ENCODE data around the gene PPM1G.
A peak's percentile ranks its signal among the peaks of the same experiment; 100 is the strongest.
"Not testable (repeated sequence)": the region's sequence is repeated elsewhere in the genome, so short reads cannot be mapped to it uniquely, and the experiment has no call there.

Gene PPM1G

GRCh38 chr2:27409321-27410073, at the start of gene PPM1G:
Gene PPM1G (minus strand): TSS chr2:27409591. CDS start chr2:27409422, 169 bp downstream.
- DNase-seq = peak; percentile 98

- no peak for DNase-seq
These were observed 44.6 kb upstream of the PPM1G start for GRCh38 chr2:27453968-27454367.

- DNase-seq = no peak
These were observed 41.7 kb upstream of the PPM1G start for GRCh38 chr2:27451095-27451494.

GRCh38 chr2:27448381-27448780, 39.0 kb upstream of the PPM1G start:
- DNase-seq = no peak

GRCh38 chr2:27446057-27446456, 36.7 kb upstream of the PPM1G start:
- DNase-seq = no peak

- DNase-seq = no peak
These were observed 36.2 kb upstream of the PPM1G start for GRCh38 chr2:27445615-27446014.

- no peak for DNase-seq
These were observed 35.8 kb upstream of the PPM1G start for GRCh38 chr2:27445155-27445554.

GRCh38 chr2:27442920-27443282, 33.5 kb upstream of the PPM1G start:
- no peak for DNase-seq

- peak; percentile 59 for DNase-seq
These were observed 32.8 kb upstream of the PPM1G start, which contains the start of gene KRTCAP3 for GRCh38 chr2:27441958-27442919. Gene KRTCAP3 (plus strand): TSS chr2:27442381. CDS start chr2:27442413, 32 bp downstream.

- DNase-seq = no peak
These were observed 32.0 kb upstream of the PPM1G start for GRCh38 chr2:27441226-27441926.

GRCh38 chr2:27435628-27436027, 26.2 kb upstream of the PPM1G start:
- no peak for DNase-seq

- peak; percentile 22 for DNase-seq
These were observed 22.0 kb upstream of the PPM1G start for GRCh38 chr2:27431395-27431794.

GRCh38 chr2:27428978-27429541, 19.7 kb upstream of the PPM1G start:
- peak; percentile 65 for DNase-seq

GRCh38 chr2:27428213-27428977, 19.0 kb upstream of the PPM1G start, which contains the start of gene NRBP1:
Gene NRBP1 (plus strand): TSS chr2:27428631. CDS start chr2:27433274, 4,643 bp downstream.
- DNase-seq = peak; percentile 93

- DNase-seq = no peak
These were observed 18.4 kb upstream of the PPM1G start for GRCh38 chr2:27427863-27428212.

GRCh38 chr2:27425039-27425438, 15.6 kb upstream of the PPM1G start:
- not testable (repeated sequence) for DNase-seq

GRCh38 chr2:27422958-27423357, 13.6 kb upstream of the PPM1G start:
- no peak for DNase-seq

GRCh38 chr2:27421660-27422250, 12.4 kb upstream of the PPM1G start:
- DNase-seq = no peak

- no peak for DNase-seq
These were observed 11.6 kb upstream of the PPM1G start for GRCh38 chr2:27420996-27421395.

GRCh38 chr2:27416151-27416550, 6.8 kb upstream of the PPM1G start:
- DNase-seq = no peak

GRCh38 chr2:27412419-27413152, 3.2 kb upstream of the PPM1G start:
- DNase-seq = no peak
